Stimulated activated CD8-positive, alpha-beta memory T cell treated with anti-CD3 and anti-CD28 coated beads, Interleukin-7, amount 100 ng/mL, for 48 hours (primary cell): ENCODE data around the gene PARP12.

ENCODE experiments used
- DNase-seq, 2 donors: peaks; one replicate each; pipeline ENCODE4 v3.0.0-alpha.2; 2020; ENCODE audit warnings: low read depth in 1 of 2; ENCODE audit errors: extremely low read depth in 1 of 2

PARP12 gene

GRCh38 chr7:140017034-140017433 lies 45.7 kb downstream of the PARP12 start:
- no peak for DNase-seq

- no peak for DNase-seq
Measured at GRCh38 chr7:140016540-140016939, 46.2 kb downstream of the PARP12 start.

- no peak for DNase-seq
Measured at GRCh38 chr7:140015471-140015970, 47.2 kb downstream of the PARP12 start.

GRCh38 chr7:140014123-140014522 lies 48.6 kb downstream of the PARP12 start:
- no peak for DNase-seq

GRCh38 chr7:140013676-140014075 lies 49.1 kb downstream of the PARP12 start:
- DNase-seq: no peak

- no peak for DNase-seq
Measured at GRCh38 chr7:140010194-140010895, 52.4 kb downstream of the PARP12 start.

- no peak for DNase-seq
Measured at GRCh38 chr7:140009735-140010134, 53.0 kb downstream of the PARP12 start.

GRCh38 chr7:140008755-140009610 lies 53.8 kb downstream of the PARP12 start:
- no peak for DNase-seq

- DNase-seq: no peak
Measured at GRCh38 chr7:140007051-140007690, 55.6 kb downstream of the PARP12 start.

- no peak for DNase-seq
Measured at GRCh38 chr7:140006600-140006999, 56.2 kb downstream of the PARP12 start.

GRCh38 chr7:140005754-140006503 lies 56.8 kb downstream of the PARP12 start:
- no peak for DNase-seq

- no peak for DNase-seq
Measured at GRCh38 chr7:140005341-140005740, 57.4 kb downstream of the PARP12 start.

- no peak for DNase-seq
Measured at GRCh38 chr7:140004672-140005071, 58.1 kb downstream of the PARP12 start.

- no peak for DNase-seq
Measured at GRCh38 chr7:140003913-140004382, 58.8 kb downstream of the PARP12 start.

GRCh38 chr7:140000666-140001268 lies 62.0 kb downstream of the PARP12 start:
- no peak for DNase-seq

- no peak for DNase-seq
Measured at GRCh38 chr7:139999516-139999915, 63.2 kb downstream of the PARP12 start.

GRCh38 chr7:139998572-139998971 lies 64.2 kb downstream of the PARP12 start:
- no peak for DNase-seq

GRCh38 chr7:139995017-139995915 lies 67.5 kb downstream of the PARP12 start:
- DNase-seq: no peak

- DNase-seq: no peak
Measured at GRCh38 chr7:139994356-139994755, 68.4 kb downstream of the PARP12 start.
